HG02759 (cell line): ENCODE measurements around the gene NQO2.
"Not testable (repeated sequence)": the region's sequence is repeated elsewhere in the genome, so short reads cannot be mapped to it uniquely, and the experiment has no call there.

ENCODE experiments used
- ATAC-seq: cut with Tn5 transposase; IDR thresholded peaks from one replicate; pipeline ENCODE4 v1.9.1; 2021; ENCODE audit warnings: mild to moderate bottlenecking, moderate library complexity; ENCODE audit not compliant: unreplicated experiment

NQO2 gene

GRCh38 chr6:3011592-3011991 is 11.9 kb downstream of the NQO2 start:
- no peak for ATAC-seq

GRCh38 chr6:3013486-3013885 is 13.8 kb downstream of the NQO2 start:
- no peak for ATAC-seq

- no peak for ATAC-seq
Observed at GRCh38 chr6:3013901-3014674, 14.4 kb downstream of the NQO2 start.

GRCh38 chr6:3014675-3015066 is 15.0 kb downstream of the NQO2 start:
- ATAC-seq: no peak

- no peak for ATAC-seq
Observed at GRCh38 chr6:3015144-3015543, 15.4 kb downstream of the NQO2 start.

GRCh38 chr6:3016473-3017280 is 17.0 kb downstream of the NQO2 start:
- no peak for ATAC-seq

- no peak for ATAC-seq
Observed at GRCh38 chr6:3017304-3017703, 17.6 kb downstream of the NQO2 start.

GRCh38 chr6:3019065-3019464 is 19.4 kb downstream of the NQO2 start:
- ATAC-seq: no peak

GRCh38 chr6:3019749-3020320 is 20.1 kb downstream of the NQO2 start:
- ATAC-seq: no peak

GRCh38 chr6:3020976-3021598 is 21.4 kb downstream of the NQO2 start:
- not testable (repeated sequence) for ATAC-seq

GRCh38 chr6:3022765-3023662 is 23.3 kb downstream of the NQO2 start:
- peak; percentile 6 for ATAC-seq

- peak; percentile 84 for ATAC-seq
Observed at GRCh38 chr6:3023663-3024483, 24.2 kb downstream of the NQO2 start.

GRCh38 chr6:3026791-3027626 is 27.3 kb downstream of the NQO2 start:
- ATAC-seq: peak; percentile 62

GRCh38 chr6:3028156-3028555 is 28.5 kb downstream of the NQO2 start:
- not testable (repeated sequence) for ATAC-seq

GRCh38 chr6:3031857-3032640 is 32.4 kb downstream of the NQO2 start:
- ATAC-seq: no peak

- ATAC-seq: no peak
Observed at GRCh38 chr6:3032986-3033385, 33.3 kb downstream of the NQO2 start.

- ATAC-seq: no peak
Observed at GRCh38 chr6:3033652-3034051, 34.0 kb downstream of the NQO2 start.

- ATAC-seq: no peak
Observed at GRCh38 chr6:3035397-3035796, 35.7 kb downstream of the NQO2 start.
